ENCODE data around the gene INA.

- TF ChIP-seq CTCF (IDR thresholded peaks at IDR 0.05): no peak
- TF ChIP-seq POLR2A (IDR thresholded peaks at IDR 0.05): no peak
Observed at GRCh38 chr10:103276896-103277712, at the start of gene INA.
